Measurements from ENCODE around the gene C3orf22.

Gene C3orf22

DNA sequence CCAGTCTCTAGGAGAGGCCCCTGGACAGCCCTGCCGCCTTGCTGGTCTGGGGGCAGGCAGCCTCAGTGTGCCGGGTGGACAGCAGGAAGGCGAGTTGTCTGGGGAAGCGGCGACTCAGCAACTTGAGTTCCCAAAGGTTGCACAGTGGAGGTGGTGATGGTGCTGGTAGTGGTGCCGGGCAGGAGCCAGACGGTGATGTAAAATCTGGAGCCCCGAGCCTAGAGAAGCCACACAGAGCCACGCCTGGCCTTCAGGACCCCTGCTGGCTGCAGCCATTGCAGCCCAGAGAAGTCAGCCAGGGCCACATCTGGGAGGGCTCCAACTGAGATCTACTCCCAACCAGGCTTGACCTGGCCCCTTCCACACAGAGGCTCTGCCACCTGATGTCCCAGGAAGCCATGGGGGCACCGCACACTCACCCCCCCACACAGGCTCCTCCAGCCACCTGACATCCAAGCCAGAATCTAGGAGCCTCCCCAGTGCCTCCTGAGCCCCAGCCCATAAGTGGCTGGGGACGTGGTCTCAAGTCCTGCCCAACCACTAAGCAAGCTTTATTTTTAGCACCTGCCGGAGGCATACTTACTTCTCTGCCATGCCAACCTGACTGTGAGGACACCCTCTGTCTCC, 8.8 kb downstream of the C3orf22 start:
- Histone ChIP-seq H3K9ac (ENCODE audit: low read depth, low read length) (no peak overlapping the region), H3K4me3 (ENCODE audit: low read length) (no peak overlapping the region), H3K9me3 (ENCODE audit: insufficient read depth, low read depth, low read length) (no peaks in the 10 kb centered on the region), H3K27ac (ENCODE audit: low read depth, low read length) (no peak overlapping the region), H3K36me3 (ENCODE audit: insufficient read depth, low read length) (no peaks in the 10 kb centered on the region), H3K27me3 (ENCODE audit: insufficient read depth, low read length) (no peaks in the 10 kb centered on the region), H3K4me1 (ENCODE audit: insufficient read depth, low read length) (peaks cover 21% of the 10 kb centered on the region)
- 82% methylated on average over 12 of the region's 12 CpGs for WGBS

DNA sequence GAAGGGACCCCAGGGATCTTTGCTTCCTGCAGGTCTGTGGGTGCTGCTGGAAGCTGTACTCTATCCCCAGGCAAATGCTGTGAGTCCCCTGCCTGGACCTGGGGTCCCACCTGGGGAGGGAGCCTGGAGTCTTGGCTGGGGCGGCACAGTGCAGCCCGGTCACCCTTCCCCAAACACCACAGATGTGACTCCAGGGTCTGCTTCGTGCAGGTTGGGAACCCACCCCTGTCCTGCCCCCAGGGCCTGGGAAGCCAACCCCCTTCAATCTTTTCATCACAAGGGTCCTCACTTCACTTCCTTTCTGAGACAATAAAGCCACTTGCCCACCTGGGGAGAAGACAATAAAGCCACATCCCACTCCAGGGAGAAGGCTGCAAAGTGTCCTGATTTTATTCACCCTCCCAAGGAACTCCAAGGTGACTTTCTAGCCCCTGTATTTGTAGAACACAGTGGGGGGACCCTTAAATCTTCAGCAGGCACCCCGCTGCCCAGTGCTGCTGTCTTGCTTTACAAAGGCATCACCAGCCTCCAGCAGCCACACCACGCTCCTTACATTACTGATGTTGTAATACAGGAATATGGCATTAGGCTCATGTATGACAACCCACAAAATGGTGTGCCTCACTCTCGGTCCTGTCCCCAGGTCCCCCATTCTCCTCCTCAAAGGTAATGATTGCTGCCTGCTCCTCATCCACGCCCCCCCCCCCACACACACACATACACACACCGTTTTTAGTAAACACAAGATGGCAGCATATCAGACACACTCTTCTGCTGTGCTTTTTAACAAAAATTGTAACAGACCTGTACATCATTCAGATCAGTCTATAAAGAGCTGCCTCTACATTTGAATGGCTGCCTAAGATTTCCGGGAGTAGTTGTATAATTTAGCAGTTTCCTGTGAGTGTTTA, 9.9 kb downstream of the C3orf22 start:
- Histone ChIP-seq H3K27me3 (ENCODE audit: insufficient read depth, low read length) (no peaks in the 10 kb centered on the region), H3K9ac (ENCODE audit: low read depth, low read length) (0 out of 2 replicates have a peak overlapping the region, but pooled peaks have one; percentile 28), H3K4me1 (ENCODE audit: insufficient read depth, low read length) (peaks cover 21% of the 10 kb centered on the region), H3K9me3 (ENCODE audit: insufficient read depth, low read depth, low read length) (no peaks in the 10 kb centered on the region), H3K4me3 (ENCODE audit: low read length) (no peak overlapping the region), H3K36me3 (ENCODE audit: insufficient read depth, low read length) (no peaks in the 10 kb centered on the region), H3K27ac (ENCODE audit: low read depth, low read length) (no peak overlapping the region)
- 28% methylated on average over 9 of the region's 9 CpGs for WGBS

DNA sequence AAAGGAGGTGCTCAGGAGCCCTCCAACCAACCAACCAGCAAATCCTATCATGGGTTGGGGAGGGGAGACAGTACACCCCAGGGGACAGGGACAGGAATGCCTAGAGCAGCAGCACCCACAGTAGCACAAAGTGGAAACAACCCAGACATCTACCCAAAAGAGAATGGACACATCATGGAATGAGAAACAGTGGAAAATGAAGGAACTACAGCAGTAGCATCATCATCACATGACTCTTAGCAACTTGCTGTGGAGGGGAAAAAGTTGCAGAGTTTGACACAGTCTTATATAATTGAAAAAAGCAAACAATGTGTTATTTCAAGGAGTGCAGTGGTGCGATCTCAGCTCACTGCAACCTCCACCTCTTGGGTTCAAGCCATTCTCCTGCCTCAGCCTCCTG, 11.0 kb downstream of the C3orf22 start:
- WGBS = 93% methylated on average over 1 of the region's 1 CpG
- no peak overlapping the region for H3K9ac ChIP-seq (ENCODE audit: low read depth, low read length)
- no peaks in the 10 kb centered on the region for H3K36me3 ChIP-seq (ENCODE audit: insufficient read depth, low read length)
- H3K9me3 ChIP-seq (ENCODE audit: insufficient read depth, low read depth, low read length) = no peaks in the 10 kb centered on the region
- H3K4me3 ChIP-seq (ENCODE audit: low read length) = no peak overlapping the region
- no peak overlapping the region for H3K27ac ChIP-seq (ENCODE audit: low read depth, low read length)
- peaks cover 21% of the 10 kb centered on the region for H3K4me1 ChIP-seq (ENCODE audit: insufficient read depth, low read length)
- H3K27me3 ChIP-seq (ENCODE audit: insufficient read depth, low read length) = no peaks in the 10 kb centered on the region

DNA sequence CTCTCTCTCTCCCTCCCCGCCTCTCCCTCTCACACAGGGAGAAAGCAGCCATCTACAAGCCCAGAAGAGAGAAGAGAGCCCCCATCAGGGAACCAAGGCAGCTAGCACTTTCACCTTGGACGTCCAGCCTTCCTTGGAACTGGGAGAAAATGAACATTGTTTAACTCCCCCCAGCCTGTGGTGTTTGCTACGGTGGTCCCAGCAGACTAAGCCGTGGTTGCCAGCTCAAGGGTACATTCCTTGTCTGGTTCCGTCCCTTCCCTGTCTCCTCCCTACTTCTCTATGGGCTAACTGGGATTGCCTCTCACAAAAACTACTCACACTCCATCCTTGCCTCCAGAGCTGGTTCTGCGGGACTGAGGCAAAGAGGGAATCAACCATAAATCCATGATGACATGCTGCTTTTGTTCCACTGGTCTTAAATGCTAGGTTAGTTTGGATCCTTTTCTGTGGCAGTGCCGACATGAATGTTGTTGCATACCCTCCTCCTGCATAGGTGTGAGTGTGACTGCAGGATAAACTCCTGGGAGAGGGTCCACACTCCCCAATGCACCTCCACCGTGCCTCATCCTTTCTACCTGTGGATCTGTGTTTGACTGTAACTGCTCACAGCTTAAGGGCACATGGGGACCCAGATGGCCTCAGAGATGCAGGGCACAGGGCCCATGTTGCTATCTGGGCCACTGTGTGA, 12.0 kb downstream of the C3orf22 start:
- 90% methylated on average over 8 of the region's 8 CpGs for WGBS
- peaks cover 21% of the 10 kb centered on the region for H3K4me1 ChIP-seq (ENCODE audit: insufficient read depth, low read length)

DNA sequence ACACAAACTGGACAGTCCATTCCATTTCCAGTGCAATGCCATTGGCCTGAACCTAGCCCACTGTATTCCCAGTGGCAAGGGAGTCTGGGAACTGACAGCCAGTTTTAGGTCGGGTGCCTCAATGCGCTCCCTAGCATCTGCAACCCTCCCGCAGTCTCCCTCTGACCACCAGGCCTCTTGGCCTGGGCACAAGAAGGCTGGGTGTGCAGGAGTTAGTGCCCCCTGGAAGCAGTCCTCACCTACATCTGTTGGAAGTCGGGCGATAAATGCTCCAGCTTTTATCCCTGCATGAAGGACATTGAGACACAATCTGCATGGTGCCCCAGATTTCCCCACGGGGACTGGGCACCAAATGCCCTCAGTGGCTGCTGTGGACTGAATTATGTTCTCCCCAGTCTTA, 12.7 kb downstream of the C3orf22 start:
- 95% methylated on average over 6 of the region's 6 CpGs for WGBS
- no peaks in the 10 kb centered on the region for H3K27me3 ChIP-seq (ENCODE audit: insufficient read depth, low read length)
- no peak overlapping the region for H3K4me3 ChIP-seq (ENCODE audit: low read length)
- peaks cover 21% of the 10 kb centered on the region for H3K4me1 ChIP-seq (ENCODE audit: insufficient read depth, low read length)
- H3K9me3 ChIP-seq (ENCODE audit: insufficient read depth, low read depth, low read length) = no peaks in the 10 kb centered on the region
- no peaks in the 10 kb centered on the region for H3K36me3 ChIP-seq (ENCODE audit: insufficient read depth, low read length)
- H3K27ac ChIP-seq (ENCODE audit: low read depth, low read length) = no peak overlapping the region
- no peak overlapping the region for H3K9ac ChIP-seq (ENCODE audit: low read depth, low read length)

More for the DNA sequence above, 12.0 kb downstream of the C3orf22 start:
- Histone ChIP-seq H3K9ac (ENCODE audit: low read depth, low read length) (no peak overlapping the region), H3K36me3 (ENCODE audit: insufficient read depth, low read length) (no peaks in the 10 kb centered on the region), H3K27me3 (ENCODE audit: insufficient read depth, low read length) (no peaks in the 10 kb centered on the region), H3K9me3 (ENCODE audit: insufficient read depth, low read depth, low read length) (no peaks in the 10 kb centered on the region), H3K4me3 (ENCODE audit: low read length) (no peak overlapping the region), H3K27ac (ENCODE audit: low read depth, low read length) (no peak overlapping the region)

DNA sequence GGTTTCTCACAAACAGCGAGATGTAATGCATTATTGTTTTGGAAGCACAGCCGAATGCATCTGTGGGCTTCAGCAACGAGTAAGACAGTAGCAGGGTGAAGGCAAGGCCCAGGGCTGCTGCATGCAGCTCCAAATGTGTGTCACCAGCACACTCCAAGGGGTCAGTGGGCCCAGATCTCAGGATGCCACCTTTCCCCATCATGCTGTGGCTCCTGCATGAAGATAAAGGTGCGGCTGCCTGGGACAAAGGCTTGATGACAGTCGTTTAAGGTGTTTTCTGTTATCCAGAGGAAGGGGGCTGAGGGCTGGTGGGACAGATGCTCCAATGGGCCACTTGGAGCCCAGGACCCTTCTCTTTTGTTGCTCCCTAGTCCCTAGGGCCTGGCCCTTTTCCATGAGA, 13.2 kb downstream of the C3orf22 start:
- Histone ChIP-seq H3K9me3 (ENCODE audit: insufficient read depth, low read depth, low read length) (no peaks in the 10 kb centered on the region), H3K4me3 (ENCODE audit: low read length) (no peak overlapping the region), H3K4me1 (ENCODE audit: insufficient read depth, low read length) (peaks cover 21% of the 10 kb centered on the region), H3K27ac (ENCODE audit: low read depth, low read length) (no peak overlapping the region), H3K9ac (ENCODE audit: low read depth, low read length) (no peak overlapping the region), H3K27me3 (ENCODE audit: insufficient read depth, low read length) (no peaks in the 10 kb centered on the region), H3K36me3 (ENCODE audit: insufficient read depth, low read length) (no peaks in the 10 kb centered on the region)
- 92% methylated on average over 5 of the region's 5 CpGs for WGBS

DNA sequence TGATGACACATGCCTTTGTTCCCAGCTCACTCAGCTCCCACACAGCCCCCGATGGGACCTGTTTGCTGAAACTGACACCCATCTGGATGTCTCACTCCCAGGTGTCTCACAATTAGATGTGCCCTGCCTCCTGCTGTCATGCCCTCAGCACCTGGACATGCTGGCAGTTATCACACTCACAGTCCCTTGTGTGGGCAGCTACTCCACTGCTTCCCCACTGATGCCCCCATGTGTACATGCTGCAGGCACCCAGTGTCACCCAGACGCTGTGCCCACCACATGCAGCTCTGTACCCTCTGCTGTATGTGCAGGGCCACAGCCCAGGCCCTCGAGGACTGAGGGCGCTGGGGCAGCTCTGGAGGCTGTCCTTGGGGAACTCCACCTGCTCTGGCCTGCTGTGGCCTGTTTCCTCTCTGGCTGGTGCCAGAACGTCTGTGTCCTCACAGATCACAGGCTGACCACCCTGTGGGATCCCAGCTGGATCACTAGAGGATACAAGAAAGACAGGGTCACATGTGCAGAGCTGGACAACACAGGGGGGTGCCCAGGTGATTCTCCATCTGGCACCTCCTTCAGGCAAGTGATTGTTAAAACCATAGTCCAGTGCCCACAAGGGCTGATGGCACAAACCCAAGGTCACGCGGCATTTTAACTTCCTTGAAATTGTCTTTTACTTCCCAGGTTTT, 14.0 kb downstream of the C3orf22 start:
- peaks cover 17% of the 10 kb centered on the region for H3K4me1 ChIP-seq (ENCODE audit: insufficient read depth, low read length)
- H3K4me3 ChIP-seq (ENCODE audit: low read length) = no peak overlapping the region
- no peaks in the 10 kb centered on the region for H3K27me3 ChIP-seq (ENCODE audit: insufficient read depth, low read length)
- no peaks in the 10 kb centered on the region for H3K36me3 ChIP-seq (ENCODE audit: insufficient read depth, low read length)
- H3K9me3 ChIP-seq (ENCODE audit: insufficient read depth, low read depth, low read length) = no peaks in the 10 kb centered on the region
- H3K27ac ChIP-seq (ENCODE audit: low read depth, low read length) = no peak overlapping the region
- no peak overlapping the region for H3K9ac ChIP-seq (ENCODE audit: low read depth, low read length)
- WGBS = 89% methylated on average over 7 of the region's 7 CpGs

DNA sequence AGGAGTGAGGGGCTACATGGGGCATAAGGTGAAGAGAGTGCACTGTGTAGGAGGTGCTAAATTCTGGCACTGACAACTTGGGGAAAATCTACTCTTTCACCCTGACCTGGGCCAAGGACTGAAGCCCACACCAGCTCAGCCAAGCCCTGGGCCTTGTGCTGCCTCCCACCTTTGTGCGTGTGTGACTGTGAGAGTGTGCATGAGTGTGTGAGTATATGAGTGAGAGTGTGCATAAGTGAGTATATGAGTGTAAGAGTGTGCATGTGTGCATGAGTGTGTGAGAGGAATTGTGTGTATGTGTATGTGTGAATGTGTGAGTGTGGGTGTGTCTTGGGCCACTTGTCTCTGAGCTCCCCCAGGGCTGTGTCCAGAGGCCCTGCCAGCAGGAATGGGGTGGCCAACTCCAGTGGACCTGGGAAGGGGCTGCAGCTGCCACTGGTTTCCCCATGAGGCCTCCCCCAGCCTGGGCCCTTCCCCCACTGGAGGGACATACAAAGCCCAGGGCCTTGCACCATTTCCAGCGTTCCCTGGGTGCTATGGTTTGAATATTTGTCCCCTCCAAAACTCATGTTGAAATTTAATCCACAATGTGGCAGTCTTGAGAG, 15.2 kb downstream of the C3orf22 start:
- Histone ChIP-seq H3K4me3 (ENCODE audit: low read length) (no peak overlapping the region), H3K9me3 (ENCODE audit: insufficient read depth, low read depth, low read length) (no peaks in the 10 kb centered on the region), H3K9ac (ENCODE audit: low read depth, low read length) (no peak overlapping the region), H3K27me3 (ENCODE audit: insufficient read depth, low read length) (no peaks in the 10 kb centered on the region), H3K27ac (ENCODE audit: low read depth, low read length) (no peak overlapping the region), H3K4me1 (ENCODE audit: insufficient read depth, low read length) (peaks cover 5% of the 10 kb centered on the region), H3K36me3 (ENCODE audit: insufficient read depth, low read length) (no peaks in the 10 kb centered on the region)
- WGBS = 96% methylated on average over 2 of the region's 2 CpGs

DNA sequence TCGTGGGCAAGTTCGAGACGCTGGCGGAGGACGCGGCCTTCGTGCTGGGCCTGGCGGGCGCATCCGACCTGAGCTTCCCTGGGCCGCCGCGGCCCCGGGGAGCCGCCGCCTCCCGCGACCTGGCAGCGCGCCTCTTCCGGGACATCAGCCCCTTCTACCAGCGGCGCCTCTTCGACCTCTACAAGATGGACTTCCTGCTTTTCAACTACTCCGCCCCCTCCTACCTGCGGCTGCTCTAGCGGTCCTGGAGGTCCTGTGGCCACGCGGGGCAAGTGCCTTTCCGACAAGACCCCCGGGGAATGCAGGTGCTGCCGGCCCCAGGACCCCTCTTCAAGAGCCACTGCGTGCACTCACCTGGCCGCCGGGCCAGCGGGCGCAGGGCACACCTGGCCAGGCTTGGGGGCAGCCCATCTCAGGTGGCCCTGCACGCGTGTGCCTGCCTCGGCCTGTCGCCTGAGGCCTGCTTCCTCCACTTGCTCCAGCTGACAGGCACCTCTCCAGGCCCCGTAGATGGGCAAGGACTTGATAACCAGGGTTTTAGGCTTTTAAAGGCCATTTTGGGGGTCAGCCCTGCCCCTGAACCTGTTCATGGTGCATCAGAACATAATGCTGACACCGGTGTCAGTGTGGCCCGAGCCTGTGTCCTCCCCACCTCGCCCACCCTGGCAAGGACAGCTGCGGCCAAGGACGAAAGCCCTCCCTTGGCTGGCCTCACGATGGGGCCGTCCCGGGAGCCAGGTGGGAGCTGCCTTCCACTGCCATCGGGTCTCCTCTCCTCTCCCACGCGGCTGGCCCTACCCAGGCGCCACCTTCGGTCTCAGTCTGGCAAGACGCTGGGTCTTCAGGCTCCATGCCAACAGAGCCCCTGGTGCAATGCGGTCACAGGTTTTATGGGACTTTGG, 16.1 kb downstream of the C3orf22 start:
- H3K9ac ChIP-seq (ENCODE audit: low read depth, low read length) = no peak overlapping the region
- no peak overlapping the region for H3K4me3 ChIP-seq (ENCODE audit: low read length)
- H3K4me1 ChIP-seq (ENCODE audit: insufficient read depth, low read length) = no peaks in the 10 kb centered on the region
- no peak overlapping the region for H3K27ac ChIP-seq (ENCODE audit: low read depth, low read length)
- no peaks in the 10 kb centered on the region for H3K27me3 ChIP-seq (ENCODE audit: insufficient read depth, low read length)
- H3K36me3 ChIP-seq (ENCODE audit: insufficient read depth, low read length) = no peaks in the 10 kb centered on the region
- WGBS = 92% methylated on average over 57 of the region's 57 CpGs
- H3K9me3 ChIP-seq (ENCODE audit: insufficient read depth, low read depth, low read length) = no peaks in the 10 kb centered on the region

Data from HUES64 (cell line).